ENCODE measurements around the gene SULT1C2. TPM values are rescaled to one million over a fixed set of nuclear protein-coding genes. Genes with fewer than 3 reads are reported as not detected.

Gene SULT1C2
- total RNA-seq, 1 donor from 2014 or later = not detected

DNA sequence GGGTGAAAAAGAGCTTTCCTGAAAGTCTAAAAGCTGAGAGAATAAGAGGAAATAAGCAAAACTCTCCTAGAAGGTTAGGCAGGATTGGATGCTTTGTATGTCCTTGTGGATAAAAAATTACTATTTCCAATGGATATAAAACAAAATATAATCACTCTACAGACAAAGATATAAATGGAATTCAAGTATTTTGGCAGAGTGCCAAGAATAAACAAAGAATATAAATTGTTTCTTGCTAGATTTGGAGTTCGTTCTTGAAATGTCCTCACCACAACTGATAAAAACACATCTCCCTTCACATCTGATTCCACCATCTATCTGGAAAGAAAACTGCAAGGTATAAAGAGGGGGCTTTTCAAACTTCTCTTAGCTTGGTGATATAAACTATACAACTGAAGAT lies 35.6 kb upstream of the SULT1C2 start:
- Histone ChIP-seq H3K36me3 (no peaks in the 10 kb centered on the region), H3K9me3 (no peaks in the 10 kb centered on the region), H3K27ac (no peak overlapping the region), H3K4me3 (no peak overlapping the region), H3K4me1 (no peaks in the 10 kb centered on the region), H3K27me3 (no peaks in the 10 kb centered on the region)
- no peak for DNase-seq (ENCODE audit: extremely low spot score in 2 of 2)
- no peak for TF ChIP-seq POLR2A (IDR thresholded peaks at IDR 0.05)
- no peak for TF ChIP-seq POLR2AphosphoS5 (IDR thresholded peaks at IDR 0.05; ENCODE audit: insufficient read depth in 1 of 2, low read depth in 1 of 2)
- TF ChIP-seq, protein P1, sequence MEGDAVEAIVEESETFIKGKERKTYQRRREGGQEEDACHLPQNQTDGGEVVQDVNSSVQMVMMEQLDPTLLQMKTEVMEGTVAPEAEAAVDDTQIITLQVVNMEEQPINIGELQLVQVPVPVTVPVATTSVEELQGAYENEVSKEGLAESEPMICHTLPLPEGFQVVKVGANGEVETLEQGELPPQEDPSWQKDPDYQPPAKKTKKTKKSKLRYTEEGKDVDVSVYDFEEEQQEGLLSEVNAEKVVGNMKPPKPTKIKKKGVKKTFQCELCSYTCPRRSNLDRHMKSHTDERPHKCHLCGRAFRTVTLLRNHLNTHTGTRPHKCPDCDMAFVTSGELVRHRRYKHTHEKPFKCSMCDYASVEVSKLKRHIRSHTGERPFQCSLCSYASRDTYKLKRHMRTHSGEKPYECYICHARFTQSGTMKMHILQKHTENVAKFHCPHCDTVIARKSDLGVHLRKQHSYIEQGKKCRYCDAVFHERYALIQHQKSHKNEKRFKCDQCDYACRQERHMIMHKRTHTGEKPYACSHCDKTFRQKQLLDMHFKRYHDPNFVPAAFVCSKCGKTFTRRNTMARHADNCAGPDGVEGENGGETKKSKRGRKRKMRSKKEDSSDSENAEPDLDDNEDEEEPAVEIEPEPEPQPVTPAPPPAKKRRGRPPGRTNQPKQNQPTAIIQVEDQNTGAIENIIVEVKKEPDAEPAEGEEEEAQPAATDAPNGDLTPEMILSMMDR (IDR thresholded peaks at IDR 0.05) = no peak
- intact Hi-C loops (cut with DNase I) = no loop called here

DNA sequence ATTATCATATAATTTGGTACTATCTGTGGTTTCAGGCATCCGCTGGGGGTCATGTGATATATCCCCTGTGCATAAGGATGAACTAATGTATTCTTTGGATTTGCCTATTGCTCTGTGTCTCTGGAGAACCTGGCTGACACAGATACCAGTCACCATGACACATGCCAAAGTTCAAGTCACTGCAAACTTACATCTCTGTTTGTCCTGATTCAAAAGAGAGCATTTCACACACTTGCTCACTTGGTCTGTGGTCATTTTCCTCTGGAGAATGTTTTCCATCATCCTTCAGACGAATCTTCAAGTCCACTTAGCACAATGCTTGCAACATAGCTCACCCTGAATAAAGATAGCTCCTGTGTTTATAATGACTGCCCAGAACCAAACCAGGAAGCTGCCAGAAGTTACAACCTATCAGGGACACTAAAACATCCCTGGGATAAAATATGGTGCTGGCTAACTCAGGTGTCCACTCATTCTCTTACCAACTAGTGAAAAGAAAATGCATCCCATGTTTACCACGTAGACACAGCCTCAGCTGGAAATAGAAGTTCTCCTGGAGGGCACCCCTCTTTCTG lies 30.9 kb upstream of the SULT1C2 start:
- Histone ChIP-seq H3K27ac (no peak overlapping the region), H3K4me1 (no peaks in the 10 kb centered on the region)
- intact Hi-C loops (cut with DNase I) = no loop called here

DNA sequence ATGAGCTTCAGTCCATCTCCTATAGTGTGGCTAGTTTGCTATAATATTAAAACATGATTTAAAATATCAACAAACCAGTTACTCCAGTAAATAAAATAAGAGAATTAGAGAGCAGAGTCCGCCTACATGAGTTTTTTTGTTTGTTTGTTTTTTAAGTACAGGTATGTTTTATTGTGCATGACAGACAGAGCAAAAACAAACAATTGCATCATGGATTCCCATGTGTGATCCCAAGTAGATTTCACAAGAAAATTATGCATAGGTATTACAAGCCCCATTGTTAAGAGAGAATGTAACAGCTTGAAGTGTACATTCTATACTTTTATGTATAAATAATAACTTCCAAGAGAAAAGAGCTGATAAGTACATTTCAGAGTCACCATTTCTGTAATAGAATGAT lies 27.9 kb upstream of the SULT1C2 start:
- DNase-seq (ENCODE audit: extremely low spot score in 2 of 2) = no peak
- intact Hi-C loops (cut with DNase I) = no loop called here

More for the DNA sequence above, 30.9 kb upstream of the SULT1C2 start:
- Histone ChIP-seq H3K36me3 (no peaks in the 10 kb centered on the region), H3K4me3 (no peak overlapping the region), H3K9me3 (no peaks in the 10 kb centered on the region), H3K27me3 (no peaks in the 10 kb centered on the region)
- TF ChIP-seq POLR2AphosphoS5 (IDR thresholded peaks at IDR 0.05; ENCODE audit: insufficient read depth in 1 of 2, low read depth in 1 of 2) (no peak), POLR2A (IDR thresholded peaks at IDR 0.05) (no peak)
- TF ChIP-seq, protein P1 (IDR thresholded peaks at IDR 0.05) = no peak
- DNase-seq (ENCODE audit: extremely low spot score in 2 of 2) = no peak

DNA sequence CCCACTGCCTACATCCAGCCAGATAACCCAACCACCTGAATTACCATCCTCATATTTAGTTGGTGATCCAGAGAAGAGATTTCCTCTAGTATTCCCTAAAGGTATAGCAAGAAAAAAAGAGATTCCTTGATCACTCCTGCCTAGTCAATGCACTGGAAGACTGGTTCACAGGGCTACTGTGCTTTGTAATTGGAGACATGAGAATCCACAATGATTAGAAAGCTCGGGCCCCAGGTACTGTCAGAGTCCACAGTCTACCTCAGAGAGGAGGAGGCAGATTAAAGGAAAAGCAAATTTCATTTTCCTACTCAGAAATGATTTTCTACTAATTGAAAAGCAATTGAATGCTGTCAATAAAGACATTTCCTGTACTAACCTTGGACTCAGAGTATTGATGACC lies 26.7 kb upstream of the SULT1C2 start:
- Histone ChIP-seq H3K4me3 (no peak overlapping the region), H3K27ac (no peak overlapping the region), H3K9me3 (no peaks in the 10 kb centered on the region), H3K4me1 (no peaks in the 10 kb centered on the region), H3K27me3 (no peaks in the 10 kb centered on the region), H3K36me3 (no peaks in the 10 kb centered on the region)
- intact Hi-C loops (cut with DNase I) = no loop called here
- no peak for DNase-seq (ENCODE audit: extremely low spot score in 2 of 2)
- TF ChIP-seq, protein P1 (IDR thresholded peaks at IDR 0.05) = no peak
- no peak for TF ChIP-seq POLR2A (IDR thresholded peaks at IDR 0.05)
- no peak for TF ChIP-seq POLR2AphosphoS5 (IDR thresholded peaks at IDR 0.05; ENCODE audit: insufficient read depth in 1 of 2, low read depth in 1 of 2)

More for the DNA sequence above, 27.9 kb upstream of the SULT1C2 start:
- no peaks in the 10 kb centered on the region for H3K9me3 ChIP-seq
- H3K27me3 ChIP-seq = no peaks in the 10 kb centered on the region
- TF ChIP-seq, protein P1 (IDR thresholded peaks at IDR 0.05) = no peak
- no peak for TF ChIP-seq POLR2AphosphoS5 (IDR thresholded peaks at IDR 0.05; ENCODE audit: insufficient read depth in 1 of 2, low read depth in 1 of 2)
- no peak for TF ChIP-seq POLR2A (IDR thresholded peaks at IDR 0.05)
- H3K4me1 ChIP-seq = no peaks in the 10 kb centered on the region
- no peak overlapping the region for H3K27ac ChIP-seq
- H3K4me3 ChIP-seq = no peak overlapping the region
- no peaks in the 10 kb centered on the region for H3K36me3 ChIP-seq

DNA sequence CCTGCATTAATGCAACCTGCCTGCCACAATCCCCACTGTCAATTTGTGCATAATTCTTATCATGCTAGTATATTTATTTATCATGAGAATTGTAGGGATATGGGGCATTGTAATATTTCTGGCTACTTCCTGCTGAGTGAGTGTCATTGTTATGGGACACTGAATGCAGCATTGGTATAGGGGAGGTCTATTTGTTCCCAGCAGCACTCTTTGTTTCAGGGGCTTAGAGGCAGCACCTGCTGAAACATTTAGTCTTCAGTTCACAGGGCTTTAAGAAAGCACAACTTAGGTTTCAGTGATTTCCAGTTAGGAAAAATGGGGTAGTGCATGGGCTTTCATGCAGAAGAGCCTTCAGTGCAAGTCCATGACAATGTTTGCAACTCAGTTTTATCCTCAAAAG lies 25.3 kb upstream of the SULT1C2 start:
- Histone ChIP-seq H3K36me3 (no peaks in the 10 kb centered on the region), H3K9me3 (no peaks in the 10 kb centered on the region), H3K4me1 (peaks cover 4% of the 10 kb centered on the region), H3K4me3 (no peak overlapping the region), H3K27me3 (no peaks in the 10 kb centered on the region), H3K27ac (no peak overlapping the region)
- intact Hi-C loops (cut with DNase I) = no loop called here
- no peak for TF ChIP-seq POLR2A (IDR thresholded peaks at IDR 0.05)
- TF ChIP-seq, protein P1 (IDR thresholded peaks at IDR 0.05) = no peak
- DNase-seq (ENCODE audit: extremely low spot score in 2 of 2) = no peak
